Ascending aorta (tissue), 2 donors: ENCODE measurements around the gene TMEM163. TPM values are rescaled to one million over a fixed set of nuclear protein-coding genes. Genes with fewer than 3 reads are reported as not detected.
"Not testable (repeated sequence)": the region's sequence is repeated elsewhere in the genome, so short reads cannot be mapped to it uniquely, and the experiment has no call there.

Experiments used
- DNase-seq, 2 donors: peaks; one replicate each; pipeline ENCODE4 v3.0.0-alpha.2; 2019; ENCODE audit warnings: low spot score in 2 of 2
- H3K27ac ChIP-seq, 2 donors: fragments of 200-600 bp; sonication (generic); one replicate each; pipeline ENCODE4 v1.5.1; 2016 to 2017; ENCODE audit warnings: mild to moderate bottlenecking in 1 of 2
- H3K27me3 ChIP-seq: fragments of 200-600 bp; sonication (generic); one replicate; pipeline ENCODE4 v1.5.1; 2017
- H3K36me3 ChIP-seq, 2 donors: fragments of 200-600 bp; sonication (generic); one replicate each; pipeline ENCODE4 v1.5.1; 2016
- H3K4me1 ChIP-seq, 2 donors: fragments of 200-600 bp; sonication (generic); one replicate each; pipeline ENCODE4 v1.5.1; 2016 to 2017; ENCODE audit warnings: mild to moderate bottlenecking in 1 of 2
- H3K4me3 ChIP-seq, 2 donors: fragments of 200-600 bp; sonication (generic); one replicate each; pipeline ENCODE4 v1.5.1; 2016 to 2017; ENCODE audit warnings: mild to moderate bottlenecking in 1 of 2
- H3K9me3 ChIP-seq, 2 donors: fragments of 200-600 bp; sonication (generic); one replicate each; pipeline ENCODE4 v1.5.1; 2016
- intact Hi-C: fragments of 100-400 bp; cut with DNase I; formaldehyde crosslinking; loops from one replicate; pipeline ENCODE4 v1.15.1; 2023
- total RNA-seq: library from RNA; depleted of rRNA; stranded (reverse); fragments of >200 nt; gene quantifications from one replicate; pipeline ENCODE4 v1.1.0, GENCODE V29; 2016
- TF ChIP-seq, protein P1 (sequence below), 3 experiments: fragments of 200-600 bp in 2 of 3; fragments of 450-650 bp in 1 of 3; sonication (generic) in 2 of 3; IDR thresholded peaks; one replicate each; pipeline ENCODE4 v1.5.1; 2016 to 2019; ENCODE audit warnings: antibody characterized with exemption in 3 of 3, mild to moderate bottlenecking in 1 of 3, moderate library complexity in 1 of 3

TMEM163 gene
- total RNA-seq, 1 donor from 2014 or later = not detected

DNA sequence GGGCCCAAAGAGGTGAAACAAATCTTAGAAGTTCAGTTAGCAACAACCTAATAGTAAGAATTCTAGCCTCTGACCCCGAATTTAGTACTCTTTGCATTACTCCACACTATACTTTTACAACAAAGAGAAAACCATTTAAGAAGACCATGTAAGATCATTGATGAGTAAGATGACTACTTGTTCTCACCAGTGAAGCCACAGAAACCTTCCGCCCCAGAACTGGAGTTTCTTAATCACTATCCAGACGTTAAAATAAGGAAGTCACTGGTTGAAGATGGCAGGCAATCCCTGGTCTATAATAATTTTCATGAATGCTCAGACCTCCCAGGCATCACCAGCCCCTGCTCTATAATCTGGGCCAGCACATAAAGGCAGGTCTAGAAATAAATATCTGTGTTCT, 95.0 kb downstream of the TMEM163 start:
- Histone ChIP-seq H3K36me3 (no peaks in the 10 kb centered on the region), H3K9me3 (peaks cover 0 to 8% of the 10 kb centered on the region in 2 donors), H3K27ac (no peak overlapping the region), H3K4me3 (no peak overlapping the region), H3K4me1 (no peaks in the 10 kb centered on the region), H3K27me3 (no peaks in the 10 kb centered on the region)
- TF ChIP-seq, protein P1, sequence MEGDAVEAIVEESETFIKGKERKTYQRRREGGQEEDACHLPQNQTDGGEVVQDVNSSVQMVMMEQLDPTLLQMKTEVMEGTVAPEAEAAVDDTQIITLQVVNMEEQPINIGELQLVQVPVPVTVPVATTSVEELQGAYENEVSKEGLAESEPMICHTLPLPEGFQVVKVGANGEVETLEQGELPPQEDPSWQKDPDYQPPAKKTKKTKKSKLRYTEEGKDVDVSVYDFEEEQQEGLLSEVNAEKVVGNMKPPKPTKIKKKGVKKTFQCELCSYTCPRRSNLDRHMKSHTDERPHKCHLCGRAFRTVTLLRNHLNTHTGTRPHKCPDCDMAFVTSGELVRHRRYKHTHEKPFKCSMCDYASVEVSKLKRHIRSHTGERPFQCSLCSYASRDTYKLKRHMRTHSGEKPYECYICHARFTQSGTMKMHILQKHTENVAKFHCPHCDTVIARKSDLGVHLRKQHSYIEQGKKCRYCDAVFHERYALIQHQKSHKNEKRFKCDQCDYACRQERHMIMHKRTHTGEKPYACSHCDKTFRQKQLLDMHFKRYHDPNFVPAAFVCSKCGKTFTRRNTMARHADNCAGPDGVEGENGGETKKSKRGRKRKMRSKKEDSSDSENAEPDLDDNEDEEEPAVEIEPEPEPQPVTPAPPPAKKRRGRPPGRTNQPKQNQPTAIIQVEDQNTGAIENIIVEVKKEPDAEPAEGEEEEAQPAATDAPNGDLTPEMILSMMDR (IDR thresholded peaks at IDR 0.05) = no peak
- DNase-seq = no peak
- intact Hi-C loops = no loop called here

DNA sequence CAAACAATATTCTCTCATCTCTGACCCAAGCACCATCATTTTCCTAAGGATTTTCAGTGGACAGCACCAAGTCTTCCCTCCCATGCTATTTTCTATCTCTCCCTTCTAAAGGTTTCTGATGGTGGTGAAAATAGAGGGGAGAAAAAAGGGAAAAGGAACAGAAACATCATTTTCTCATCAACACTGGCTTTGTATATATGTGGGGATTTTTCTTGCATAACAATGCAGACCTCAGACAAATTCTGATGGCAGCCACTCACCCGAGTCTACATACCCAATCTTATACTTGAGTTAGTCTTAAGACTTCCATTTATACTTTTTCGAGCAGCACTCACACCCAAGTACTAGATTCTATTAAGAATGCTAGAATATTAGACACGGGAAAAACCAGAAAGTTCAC, 95.8 kb downstream of the TMEM163 start:
- Histone ChIP-seq H3K36me3 (no peaks in the 10 kb centered on the region), H3K9me3 (peaks cover 0 to 8% of the 10 kb centered on the region in 2 donors), H3K27ac (no peak overlapping the region), H3K4me1 (no peaks in the 10 kb centered on the region), H3K27me3 (no peaks in the 10 kb centered on the region), H3K4me3 (no peak overlapping the region)
- intact Hi-C loops = no loop called here
- no peak for DNase-seq
- TF ChIP-seq, protein P1 (IDR thresholded peaks at IDR 0.05) = no peak

DNA sequence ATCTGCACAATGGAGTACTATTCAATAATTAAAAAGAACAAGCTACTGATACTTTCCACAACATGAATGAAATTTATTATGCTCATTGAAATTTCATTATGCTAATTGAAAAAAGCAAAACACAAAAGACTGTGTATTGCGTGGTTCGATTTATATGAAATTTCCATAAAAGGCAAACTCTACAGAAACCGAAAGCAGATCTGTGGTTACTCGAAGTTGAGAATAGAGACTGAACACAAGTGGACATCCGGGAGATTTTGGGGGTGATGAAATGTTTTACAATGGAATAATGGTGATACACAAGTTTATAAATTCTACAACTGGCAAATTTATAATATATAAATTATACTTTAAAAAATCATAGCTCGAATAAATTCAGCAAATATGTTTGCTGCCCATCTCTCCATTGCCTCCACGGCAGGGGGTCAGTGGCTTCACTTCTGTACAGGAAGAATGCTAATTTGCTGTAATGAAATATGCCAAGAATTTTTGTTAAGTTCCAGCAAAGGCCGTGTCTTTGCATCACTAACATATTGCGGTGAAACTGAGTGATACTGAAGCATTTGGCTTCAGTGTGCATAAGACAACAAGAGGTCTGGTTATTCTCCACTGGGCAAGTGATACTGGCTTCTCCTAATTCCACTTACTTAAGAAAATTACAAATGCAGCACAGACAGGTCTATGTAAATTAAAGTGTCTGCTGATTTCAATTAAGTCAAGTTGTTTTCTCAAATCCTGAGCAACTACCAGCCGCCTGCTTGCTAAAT, 96.7 kb downstream of the TMEM163 start:
- TF ChIP-seq, protein P1 (IDR thresholded peaks at IDR 0.05) = no peak
- Histone ChIP-seq H3K36me3 (no peaks in the 10 kb centered on the region), H3K27me3 (no peaks in the 10 kb centered on the region), H3K27ac (no peak overlapping the region), H3K4me3 (no peak overlapping the region), H3K4me1 (no peaks in the 10 kb centered on the region), H3K9me3 (peaks cover 0 to 8% of the 10 kb centered on the region in 2 donors)
- intact Hi-C loops = no loop called here
- DNase-seq = no peak

DNA sequence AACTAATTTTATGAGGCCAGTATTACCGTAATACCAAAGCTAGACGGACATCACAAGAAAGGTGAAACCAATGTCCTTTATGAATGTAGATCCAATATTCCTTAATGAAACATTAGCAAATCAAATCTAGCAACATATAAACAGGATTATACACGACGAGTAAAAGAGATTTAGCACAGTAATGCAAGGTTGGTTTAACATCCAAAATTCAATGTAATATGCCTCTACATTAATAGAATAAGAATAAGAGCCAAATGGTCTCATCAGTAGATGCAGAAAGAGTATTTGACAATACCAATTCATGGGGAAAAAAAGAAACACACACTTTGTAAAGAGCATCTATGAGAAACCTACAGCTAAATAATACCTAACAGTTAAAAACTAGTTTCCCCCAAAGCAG, 99.5 kb downstream of the TMEM163 start:
- Histone ChIP-seq H3K27ac (no peak overlapping the region), H3K4me3 (no peak overlapping the region), H3K27me3 (no peaks in the 10 kb centered on the region), H3K4me1 (no peaks in the 10 kb centered on the region), H3K9me3 (peaks cover 0 to 8% of the 10 kb centered on the region in 2 donors), H3K36me3 (no peaks in the 10 kb centered on the region)
- TF ChIP-seq, protein P1 (IDR thresholded peaks at IDR 0.05) = no peak
- intact Hi-C loops = no loop called here
- DNase-seq = no peak

DNA sequence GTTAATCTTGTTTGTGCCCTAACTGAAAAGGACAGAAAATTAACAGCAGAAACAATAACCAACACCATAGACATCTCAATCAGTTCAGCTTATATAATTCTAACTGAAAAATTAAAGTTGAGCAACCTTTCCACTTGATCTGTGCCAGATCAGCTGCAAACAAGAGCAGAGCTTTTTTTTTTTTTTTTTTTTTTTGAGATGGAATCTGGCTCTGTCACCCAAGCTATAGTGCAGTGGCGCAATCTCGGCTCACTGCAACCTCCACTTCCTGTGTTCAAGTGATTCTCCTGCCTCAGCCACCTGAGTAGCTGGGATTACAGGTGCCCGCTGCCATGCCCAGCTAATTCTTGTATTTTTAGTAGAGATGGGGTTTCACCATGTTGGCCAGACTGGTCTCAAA, 103.3 kb downstream of the TMEM163 start:
- DNase-seq, intact Hi-C loops: not testable (repeated sequence)

DNA sequence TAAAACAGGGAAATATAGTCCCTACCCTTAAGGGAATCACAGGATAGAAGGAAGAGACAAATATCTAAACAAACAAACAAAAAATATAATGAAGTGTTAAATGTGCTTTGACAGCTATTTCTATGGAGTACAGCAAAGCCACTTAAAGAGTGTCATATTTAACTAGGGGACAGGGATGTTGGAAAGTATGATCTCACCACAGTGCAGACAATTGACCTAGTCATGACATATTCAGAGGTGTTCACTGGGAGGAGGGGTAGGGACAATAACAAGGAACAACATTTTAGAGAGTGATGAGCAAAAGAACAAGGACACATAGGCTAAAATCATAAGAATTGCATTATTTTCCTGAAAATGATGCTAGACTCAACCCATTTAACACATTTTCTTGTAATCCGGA, 107.5 kb downstream of the TMEM163 start:
- no peaks in the 10 kb centered on the region for H3K4me1 ChIP-seq
- H3K27ac ChIP-seq = no peak overlapping the region
- intact Hi-C loops = no loop called here
- H3K27me3 ChIP-seq = no peaks in the 10 kb centered on the region
- no peak overlapping the region for H3K4me3 ChIP-seq
- DNase-seq = no peak
- H3K9me3 ChIP-seq = peaks cover 0 to 10% of the 10 kb centered on the region in 2 donors
- TF ChIP-seq, protein P1 (IDR thresholded peaks at IDR 0.05) = no peak
- H3K36me3 ChIP-seq = no peaks in the 10 kb centered on the region

More for the DNA sequence above, 103.3 kb downstream of the TMEM163 start:
- H3K36me3 ChIP-seq, H3K27ac ChIP-seq, H3K27me3 ChIP-seq, H3K4me1 ChIP-seq, H3K4me3 ChIP-seq: not testable (repeated sequence)
- peaks cover 0 to 18% of the 10 kb centered on the region in 2 donors for H3K9me3 ChIP-seq
